Activated CD8-positive, alpha-beta memory T cell treated with anti-CD3 and anti-CD28 coated beads, Interleukin-2, amount 50 U/mL, for 48 hours (primary cell): Measurements from ENCODE around the gene MAML1.

Source experiments
- DNase-seq: peaks from one replicate; pipeline ENCODE4 v3.0.0-alpha.2; 2020

Gene MAML1

GRCh38 chr5:179824745-179825112 lies 92.1 kb downstream of the MAML1 start:
- no peak for DNase-seq

GRCh38 chr5:179825655-179826182 lies 93.1 kb downstream of the MAML1 start:
- DNase-seq: no peak
